ENCODE results near the gene PTGS2. TPM values are rescaled to one million over a fixed set of nuclear protein-coding genes. Genes with fewer than 3 reads are reported as not detected.

Gene PTGS2
- total and polyA plus RNA-seq, 2 experiments from 2014 or later: 0.11 to 0.17 TPM

- no peaks in the 10 kb centered on the region for H3K36me3 Mint-ChIP-seq (ENCODE audit: low read depth)
- H3K27me3 ChIP-seq (ENCODE audit: insufficient read depth): no peaks in the 10 kb centered on the region
- no peak for TF ChIP-seq REST (IDR thresholded peaks at IDR 0.05; ENCODE audit: unreplicated experiment)
- H3K27me3 Mint-ChIP-seq (ENCODE audit: insufficient read depth, low read depth, poor library complexity): no peaks in the 10 kb centered on the region
- H3K9me3 Mint-ChIP-seq: no peaks in the 10 kb centered on the region; the same call in 2 of the 3 replicates
- ATAC-seq (no peak), DNase-seq (ENCODE audit: low spot score) (no peak)
- H3F3A ChIP-seq (replicated peaks; ENCODE audit: low read depth): no peaks in the 10 kb centered on the region
- no peaks in the 10 kb centered on the region for H3K4me1 ChIP-seq (ENCODE audit: insufficient read depth)
- no peak overlapping the region for H3K4me3 ChIP-seq
- peaks cover 3% of the 10 kb centered on the region; the same call in 1 of the 3 replicates for H3K4me1 Mint-ChIP-seq
- H3K9me2 ChIP-seq (ENCODE audit: insufficient read depth): no peaks in the 10 kb centered on the region
- H3K4me2 ChIP-seq: no peak overlapping the region
- no peaks in the 10 kb centered on the region for H3K36me3 ChIP-seq (ENCODE audit: insufficient read depth)
- no peak overlapping the region for H3K4me3 Mint-ChIP-seq
- H3K79me2 ChIP-seq (replicated peaks; ENCODE audit: insufficient read depth): no peaks in the 10 kb centered on the region
- H4K20me1 ChIP-seq (replicated peaks; ENCODE audit: insufficient read depth): no peaks in the 10 kb centered on the region
- H3K27ac ChIP-seq (ENCODE audit: low read depth): no peak overlapping the region
- no peak overlapping the region for H3K27ac Mint-ChIP-seq
- H2AFZ ChIP-seq: no peak overlapping the region
These were observed 8.1 kb downstream of the PTGS2 start for GRCh38 chr1:186672131-186672530.

- Histone ChIP-seq H3K4me2 (no peak overlapping the region), H4K20me1 (replicated peaks; ENCODE audit: insufficient read depth) (no peaks in the 10 kb centered on the region), H3K4me3 (no peak overlapping the region), H3K9me2 (ENCODE audit: insufficient read depth) (no peaks in the 10 kb centered on the region), H3F3A (replicated peaks; ENCODE audit: low read depth) (no peaks in the 10 kb centered on the region), H3K4me1 (ENCODE audit: insufficient read depth) (no peaks in the 10 kb centered on the region), H3K79me2 (replicated peaks; ENCODE audit: insufficient read depth) (no peaks in the 10 kb centered on the region), H3K36me3 (ENCODE audit: insufficient read depth) (no peaks in the 10 kb centered on the region), H3K27me3 (ENCODE audit: insufficient read depth) (no peaks in the 10 kb centered on the region), H2AFZ (no peak overlapping the region), H3K27ac (ENCODE audit: low read depth) (no peak overlapping the region)
- Mint-ChIP-seq H3K4me3 (no peak overlapping the region), H3K27me3 (ENCODE audit: insufficient read depth, low read depth, poor library complexity) (no peaks in the 10 kb centered on the region), H3K9me3 (no peaks in the 10 kb centered on the region; the same call in 2 of the 3 replicates), H3K36me3 (ENCODE audit: low read depth) (no peaks in the 10 kb centered on the region), H3K4me1 (peaks cover 3% of the 10 kb centered on the region; the same call in 1 of the 3 replicates), H3K27ac (no peak overlapping the region)
- no peak for ATAC-seq
- no peak for DNase-seq (ENCODE audit: low spot score)
- TF ChIP-seq CREB1 (CRISPR knock-in tag; IDR thresholded peaks at IDR 0.05; ENCODE audit: low read depth) (no peak), CTCF (conservative IDR thresholded peaks at IDR 0.05; ENCODE audit: low read depth in 2 of 2) (no peak), ETS1 (IDR thresholded peaks at IDR 0.05) (no peak), JUNB (IDR thresholded peaks at IDR 0.05; ENCODE audit: unreplicated experiment) (no peak), NANOG (IDR thresholded peaks at IDR 0.05; ENCODE audit: borderline replicate concordance) (no peak)
These were observed 8.9 kb downstream of the PTGS2 start for GRCh38 chr1:186671136-186671825.
